Measurements from ENCODE around the gene DNAH17.

DNA sequence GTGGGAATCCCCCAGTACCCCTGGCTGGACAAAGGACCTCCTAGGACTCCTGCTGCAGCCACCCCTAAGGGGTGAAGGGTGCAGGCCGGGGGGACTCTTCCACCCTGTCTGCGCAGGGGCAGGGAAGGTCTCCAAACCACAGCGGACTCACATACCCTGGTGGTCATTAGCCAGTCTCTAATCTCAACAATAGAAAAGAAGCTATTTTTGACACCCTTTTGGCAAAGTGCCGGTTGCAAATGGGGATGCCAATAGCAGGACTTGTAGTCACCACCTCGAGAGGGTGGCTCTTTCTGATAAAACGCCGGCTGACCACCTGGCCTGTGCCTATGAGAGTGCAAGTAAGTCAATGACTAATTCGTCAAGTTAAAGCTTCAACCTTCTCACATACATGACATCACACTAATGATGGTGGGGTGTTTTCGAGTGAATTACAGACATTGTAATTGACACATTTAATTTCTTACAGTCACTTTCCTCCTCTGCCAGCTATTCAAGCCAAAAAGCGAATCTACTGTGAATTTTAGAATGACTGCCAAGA lies 23.1 kb upstream of the DNAH17 start:
- TF ChIP-seq POLR2A (IDR thresholded peaks at IDR 0.05; ENCODE audit: low read depth, low read length) (no peak), POLR2AphosphoS5 (IDR thresholded peaks at IDR 0.05; ENCODE audit: low read depth, low read length) (no peak), TAF1 (IDR thresholded peaks at IDR 0.05; ENCODE audit: borderline replicate concordance, low read depth, low read length) (no peak)

Measured in GM12892 (cell line).